GM21381 (cell line): ENCODE measurements around the gene ALOX12.
A peak's percentile ranks its signal among the peaks of the same experiment; 100 is the strongest.

Experiments used
- ATAC-seq: cut with Tn5 transposase; IDR thresholded peaks from one replicate; pipeline ENCODE4 v1.9.1; 2021; ENCODE audit warnings: mild to moderate bottlenecking, moderate library complexity; ENCODE audit not compliant: unreplicated experiment

The ALOX12 gene

GRCh38 chr17:7021993-7022778 lies 26.3 kb downstream of the ALOX12 start:
- ATAC-seq: peak; percentile 69

DNA sequence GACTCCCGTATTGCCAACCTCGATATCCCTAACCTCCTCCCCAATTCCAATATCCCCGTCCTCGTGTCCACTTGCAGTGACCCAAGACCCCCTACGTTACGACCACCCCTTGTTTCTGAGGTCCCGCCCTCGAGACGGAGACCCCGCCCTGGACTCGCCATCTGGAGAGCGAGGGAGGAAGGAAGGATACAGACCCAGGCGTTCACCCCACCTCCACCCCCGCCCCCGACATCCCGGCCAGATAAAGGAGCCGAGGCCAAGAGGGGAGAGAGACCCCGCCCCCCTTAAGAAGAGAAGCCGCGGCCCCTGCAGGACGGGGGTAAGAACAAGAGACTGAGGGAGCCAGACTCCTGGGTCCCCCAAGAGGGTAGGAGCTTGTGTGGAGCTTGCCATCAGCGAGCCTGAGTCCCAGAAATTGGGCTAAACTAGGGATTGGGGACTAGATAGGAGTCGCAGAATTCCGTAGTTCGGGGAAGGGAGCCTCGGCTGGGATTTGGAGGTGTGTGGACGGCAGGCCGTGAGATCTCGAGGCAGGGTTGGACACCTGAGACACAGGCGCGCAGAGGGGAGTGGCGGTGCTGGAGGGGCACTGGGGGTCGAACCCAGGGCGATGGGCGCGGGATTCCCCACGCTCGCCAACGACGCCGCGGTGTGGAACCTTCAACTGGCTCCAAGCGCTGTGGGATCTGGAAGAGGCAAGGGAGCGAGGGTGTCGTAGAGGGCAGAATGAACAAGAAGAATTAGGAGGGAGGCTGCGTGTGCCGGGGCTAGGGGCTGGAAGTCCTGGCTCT lies 27.1 kb downstream of the ALOX12 start, which contains the start of gene BCL6B:
BCL6B (plus strand) TSS at position 270 of the 791 bp plus-strand sequence. CDS start 622 bp downstream, outside the sequence.
- no peak for ATAC-seq

- ATAC-seq: no peak
Observed at GRCh38 chr17:7023576-7024401, 27.9 kb downstream of the ALOX12 start.

- ATAC-seq: no peak
Observed at GRCh38 chr17:7024402-7024785, 28.5 kb downstream of the ALOX12 start.

GRCh38 chr17:7025245-7025644 lies 29.4 kb downstream of the ALOX12 start:
- no peak for ATAC-seq

DNA sequence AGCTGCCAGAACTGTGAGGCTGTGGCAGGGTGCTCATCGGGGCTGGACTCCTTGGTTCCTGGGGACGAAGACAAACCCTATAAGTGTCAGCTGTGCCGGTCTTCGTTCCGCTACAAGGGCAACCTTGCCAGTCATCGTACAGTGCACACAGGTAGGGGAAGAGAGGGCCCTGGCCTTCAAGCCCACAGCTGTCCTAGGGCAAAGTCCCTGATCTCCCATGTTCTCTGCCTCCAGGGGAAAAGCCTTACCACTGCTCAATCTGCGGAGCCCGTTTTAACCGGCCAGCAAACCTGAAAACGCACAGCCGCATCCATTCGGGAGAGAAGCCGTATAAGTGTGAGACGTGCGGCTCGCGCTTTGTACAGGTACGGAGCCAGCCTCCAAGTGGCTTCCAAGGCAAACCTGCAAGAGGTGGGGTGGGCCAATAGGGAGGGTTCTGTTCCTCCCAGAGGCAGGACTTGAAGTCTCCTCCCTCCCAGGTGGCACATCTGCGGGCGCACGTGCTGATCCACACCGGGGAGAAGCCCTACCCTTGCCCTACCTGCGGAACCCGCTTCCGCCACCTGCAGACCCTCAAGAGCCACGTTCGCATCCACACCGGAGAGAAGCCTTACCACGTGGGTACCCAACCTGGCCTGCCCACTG lies 30.7 kb downstream of the ALOX12 start:
- ATAC-seq: no peak

- no peak for ATAC-seq
Observed at GRCh38 chr17:7027335-7027734, 31.5 kb downstream of the ALOX12 start.

GRCh38 chr17:7029096-7029495 lies 33.2 kb downstream of the ALOX12 start:
- no peak for ATAC-seq

- no peak for ATAC-seq
Observed at GRCh38 chr17:7029659-7030058, 33.8 kb downstream of the ALOX12 start.

DNA sequence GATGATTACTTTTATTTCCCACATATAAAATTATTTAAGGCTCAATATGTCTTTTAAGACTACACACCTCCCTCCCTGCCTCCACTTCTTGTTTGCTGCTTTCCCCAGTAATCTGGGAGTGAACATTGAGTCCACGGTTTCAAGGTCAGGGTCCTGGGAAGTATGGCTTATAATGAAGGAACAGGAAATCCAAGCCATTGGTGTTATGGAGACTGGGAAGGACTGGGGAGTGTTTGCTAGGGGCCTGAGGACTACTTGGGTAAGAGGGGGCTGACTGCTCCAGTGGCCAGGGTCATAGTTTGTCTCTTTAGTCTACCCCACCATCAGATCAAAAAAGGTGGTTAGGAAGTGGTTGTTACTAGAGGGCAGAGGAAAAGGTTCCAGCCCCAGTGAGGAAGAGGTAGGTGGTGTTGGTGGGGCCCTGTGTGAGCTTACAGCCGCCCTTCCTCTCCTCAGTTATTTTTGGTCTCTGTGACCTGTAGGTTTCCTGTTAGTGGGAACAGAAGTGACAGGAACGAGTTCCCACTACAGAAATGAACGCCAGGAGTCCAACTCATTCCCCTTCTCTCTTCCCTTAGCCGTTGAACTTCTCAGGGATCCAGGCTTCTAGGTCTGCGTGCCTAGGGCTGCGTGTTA lies 39.2 kb downstream of the ALOX12 start:
- ATAC-seq: peak; percentile 4

GRCh38 chr17:7035591-7036368 lies 39.9 kb downstream of the ALOX12 start, which contains the start of gene SLC16A13:
SLC16A13 (plus strand) TSS chr17:7036015; CDS start chr17:7036383, 368 bp downstream.
- peak; percentile 91 for ATAC-seq

GRCh38 chr17:7038025-7038862 lies 42.4 kb downstream of the ALOX12 start:
- no peak for ATAC-seq

GRCh38 chr17:7039832-7040231 lies 44.0 kb downstream of the ALOX12 start:
- ATAC-seq: no peak

DNA sequence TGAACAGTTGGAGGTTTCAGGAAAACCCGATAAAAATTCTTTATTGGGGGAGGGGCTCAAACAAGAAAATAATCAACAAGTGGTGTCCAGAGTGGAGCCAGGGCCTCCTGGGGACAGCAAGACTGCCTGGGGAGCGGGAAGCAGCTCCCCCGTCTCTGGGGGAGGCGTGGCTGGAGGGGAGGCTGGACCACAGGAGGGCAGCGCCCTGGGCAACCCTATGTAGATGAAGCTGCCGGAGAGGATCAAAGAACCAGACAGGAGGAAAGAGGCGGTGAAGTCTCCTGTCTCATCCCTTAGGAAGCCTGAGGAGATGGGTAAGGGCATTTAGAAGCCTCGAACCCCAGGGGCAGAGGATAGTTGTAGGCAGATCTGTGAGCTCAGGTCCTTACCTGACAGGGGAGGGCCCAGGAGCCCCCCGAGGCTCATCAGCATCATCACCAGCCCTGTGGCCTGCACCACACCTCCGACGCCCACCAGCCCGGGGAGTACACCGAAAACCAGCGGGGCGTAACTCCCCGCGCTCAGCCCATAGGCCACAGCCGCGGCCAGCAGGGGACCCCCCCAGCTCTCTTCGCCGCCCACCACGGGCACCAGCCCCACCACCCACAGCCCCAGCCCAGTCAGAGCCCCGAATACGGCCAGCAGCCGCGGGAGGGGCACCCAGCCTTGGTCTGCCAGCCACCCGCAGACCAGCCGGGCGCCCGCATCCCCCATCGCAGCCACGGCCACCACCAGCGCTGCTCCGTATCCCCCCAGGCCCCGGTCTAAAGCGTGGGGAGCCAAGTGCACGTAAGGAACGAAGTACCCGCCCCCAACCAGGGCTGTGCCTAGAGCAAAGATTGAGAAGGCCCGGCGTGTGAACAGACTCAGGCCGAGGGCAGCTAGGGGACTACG lies 46.0 kb downstream of the ALOX12 start:
- ATAC-seq: no peak

DNA sequence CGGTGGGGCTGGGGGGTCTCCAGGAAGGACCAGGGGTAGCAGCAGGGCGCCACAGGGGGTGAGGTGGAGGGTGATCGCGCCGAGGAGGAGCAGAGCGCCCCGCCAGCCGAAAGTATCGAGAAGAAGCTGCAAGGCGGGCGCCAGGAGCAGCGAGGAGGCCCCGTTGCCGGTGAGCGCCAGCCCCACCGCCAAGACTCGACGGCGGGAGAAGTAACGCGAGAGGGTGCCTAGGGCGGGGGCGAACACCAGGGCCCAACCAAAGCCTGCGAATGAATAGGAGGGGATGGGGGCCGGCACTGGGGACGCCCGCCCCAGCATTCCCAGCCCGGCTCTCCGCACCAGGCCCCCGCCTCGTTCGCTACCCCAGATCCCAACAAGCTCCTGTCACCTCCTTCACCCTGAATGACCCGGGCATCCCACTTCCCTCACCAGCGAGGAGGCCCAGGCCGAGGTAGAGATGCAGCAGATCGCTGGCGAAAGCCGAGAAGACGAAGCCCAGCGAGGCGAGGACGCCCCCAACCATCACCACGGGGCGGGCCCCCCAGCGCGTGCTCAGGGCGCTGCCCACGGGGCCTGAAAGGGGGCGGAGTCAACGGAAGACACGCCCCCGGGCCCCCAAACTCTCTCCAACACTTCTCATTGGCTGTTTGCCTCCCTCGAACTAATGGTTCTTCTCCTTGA lies 46.8 kb downstream of the ALOX12 start:
- no peak for ATAC-seq

DNA sequence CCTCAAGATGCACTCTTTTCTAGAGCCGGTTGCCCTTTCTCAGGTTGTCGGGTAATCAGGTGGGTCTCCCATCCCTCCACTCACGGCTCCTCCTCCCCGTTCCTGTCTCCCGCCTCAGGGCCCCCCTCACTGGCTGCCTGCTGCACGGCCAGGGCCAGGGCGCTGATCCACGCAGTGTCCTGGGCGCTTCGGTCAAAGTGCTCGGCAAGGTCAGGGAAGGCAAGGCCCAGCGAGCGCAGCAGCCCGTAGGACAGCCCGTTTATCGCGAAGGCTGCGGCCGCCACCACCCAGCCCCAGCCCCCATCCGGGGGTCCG lies 47.3 kb downstream of the ALOX12 start:
- ATAC-seq: no peak
